Measurements from ENCODE around the gene IQSEC1. TPM values are rescaled to one million over a fixed set of nuclear protein-coding genes. Genes with fewer than 3 reads are reported as not detected.

Gene IQSEC1
- total and polyA plus RNA-seq, 2 of the 8 experiments (the other 6 are each of a cell fraction or from before 2014, with no cell fraction given), result 6.8 to 28.8 TPM

- TF ChIP-seq, protein P1, sequence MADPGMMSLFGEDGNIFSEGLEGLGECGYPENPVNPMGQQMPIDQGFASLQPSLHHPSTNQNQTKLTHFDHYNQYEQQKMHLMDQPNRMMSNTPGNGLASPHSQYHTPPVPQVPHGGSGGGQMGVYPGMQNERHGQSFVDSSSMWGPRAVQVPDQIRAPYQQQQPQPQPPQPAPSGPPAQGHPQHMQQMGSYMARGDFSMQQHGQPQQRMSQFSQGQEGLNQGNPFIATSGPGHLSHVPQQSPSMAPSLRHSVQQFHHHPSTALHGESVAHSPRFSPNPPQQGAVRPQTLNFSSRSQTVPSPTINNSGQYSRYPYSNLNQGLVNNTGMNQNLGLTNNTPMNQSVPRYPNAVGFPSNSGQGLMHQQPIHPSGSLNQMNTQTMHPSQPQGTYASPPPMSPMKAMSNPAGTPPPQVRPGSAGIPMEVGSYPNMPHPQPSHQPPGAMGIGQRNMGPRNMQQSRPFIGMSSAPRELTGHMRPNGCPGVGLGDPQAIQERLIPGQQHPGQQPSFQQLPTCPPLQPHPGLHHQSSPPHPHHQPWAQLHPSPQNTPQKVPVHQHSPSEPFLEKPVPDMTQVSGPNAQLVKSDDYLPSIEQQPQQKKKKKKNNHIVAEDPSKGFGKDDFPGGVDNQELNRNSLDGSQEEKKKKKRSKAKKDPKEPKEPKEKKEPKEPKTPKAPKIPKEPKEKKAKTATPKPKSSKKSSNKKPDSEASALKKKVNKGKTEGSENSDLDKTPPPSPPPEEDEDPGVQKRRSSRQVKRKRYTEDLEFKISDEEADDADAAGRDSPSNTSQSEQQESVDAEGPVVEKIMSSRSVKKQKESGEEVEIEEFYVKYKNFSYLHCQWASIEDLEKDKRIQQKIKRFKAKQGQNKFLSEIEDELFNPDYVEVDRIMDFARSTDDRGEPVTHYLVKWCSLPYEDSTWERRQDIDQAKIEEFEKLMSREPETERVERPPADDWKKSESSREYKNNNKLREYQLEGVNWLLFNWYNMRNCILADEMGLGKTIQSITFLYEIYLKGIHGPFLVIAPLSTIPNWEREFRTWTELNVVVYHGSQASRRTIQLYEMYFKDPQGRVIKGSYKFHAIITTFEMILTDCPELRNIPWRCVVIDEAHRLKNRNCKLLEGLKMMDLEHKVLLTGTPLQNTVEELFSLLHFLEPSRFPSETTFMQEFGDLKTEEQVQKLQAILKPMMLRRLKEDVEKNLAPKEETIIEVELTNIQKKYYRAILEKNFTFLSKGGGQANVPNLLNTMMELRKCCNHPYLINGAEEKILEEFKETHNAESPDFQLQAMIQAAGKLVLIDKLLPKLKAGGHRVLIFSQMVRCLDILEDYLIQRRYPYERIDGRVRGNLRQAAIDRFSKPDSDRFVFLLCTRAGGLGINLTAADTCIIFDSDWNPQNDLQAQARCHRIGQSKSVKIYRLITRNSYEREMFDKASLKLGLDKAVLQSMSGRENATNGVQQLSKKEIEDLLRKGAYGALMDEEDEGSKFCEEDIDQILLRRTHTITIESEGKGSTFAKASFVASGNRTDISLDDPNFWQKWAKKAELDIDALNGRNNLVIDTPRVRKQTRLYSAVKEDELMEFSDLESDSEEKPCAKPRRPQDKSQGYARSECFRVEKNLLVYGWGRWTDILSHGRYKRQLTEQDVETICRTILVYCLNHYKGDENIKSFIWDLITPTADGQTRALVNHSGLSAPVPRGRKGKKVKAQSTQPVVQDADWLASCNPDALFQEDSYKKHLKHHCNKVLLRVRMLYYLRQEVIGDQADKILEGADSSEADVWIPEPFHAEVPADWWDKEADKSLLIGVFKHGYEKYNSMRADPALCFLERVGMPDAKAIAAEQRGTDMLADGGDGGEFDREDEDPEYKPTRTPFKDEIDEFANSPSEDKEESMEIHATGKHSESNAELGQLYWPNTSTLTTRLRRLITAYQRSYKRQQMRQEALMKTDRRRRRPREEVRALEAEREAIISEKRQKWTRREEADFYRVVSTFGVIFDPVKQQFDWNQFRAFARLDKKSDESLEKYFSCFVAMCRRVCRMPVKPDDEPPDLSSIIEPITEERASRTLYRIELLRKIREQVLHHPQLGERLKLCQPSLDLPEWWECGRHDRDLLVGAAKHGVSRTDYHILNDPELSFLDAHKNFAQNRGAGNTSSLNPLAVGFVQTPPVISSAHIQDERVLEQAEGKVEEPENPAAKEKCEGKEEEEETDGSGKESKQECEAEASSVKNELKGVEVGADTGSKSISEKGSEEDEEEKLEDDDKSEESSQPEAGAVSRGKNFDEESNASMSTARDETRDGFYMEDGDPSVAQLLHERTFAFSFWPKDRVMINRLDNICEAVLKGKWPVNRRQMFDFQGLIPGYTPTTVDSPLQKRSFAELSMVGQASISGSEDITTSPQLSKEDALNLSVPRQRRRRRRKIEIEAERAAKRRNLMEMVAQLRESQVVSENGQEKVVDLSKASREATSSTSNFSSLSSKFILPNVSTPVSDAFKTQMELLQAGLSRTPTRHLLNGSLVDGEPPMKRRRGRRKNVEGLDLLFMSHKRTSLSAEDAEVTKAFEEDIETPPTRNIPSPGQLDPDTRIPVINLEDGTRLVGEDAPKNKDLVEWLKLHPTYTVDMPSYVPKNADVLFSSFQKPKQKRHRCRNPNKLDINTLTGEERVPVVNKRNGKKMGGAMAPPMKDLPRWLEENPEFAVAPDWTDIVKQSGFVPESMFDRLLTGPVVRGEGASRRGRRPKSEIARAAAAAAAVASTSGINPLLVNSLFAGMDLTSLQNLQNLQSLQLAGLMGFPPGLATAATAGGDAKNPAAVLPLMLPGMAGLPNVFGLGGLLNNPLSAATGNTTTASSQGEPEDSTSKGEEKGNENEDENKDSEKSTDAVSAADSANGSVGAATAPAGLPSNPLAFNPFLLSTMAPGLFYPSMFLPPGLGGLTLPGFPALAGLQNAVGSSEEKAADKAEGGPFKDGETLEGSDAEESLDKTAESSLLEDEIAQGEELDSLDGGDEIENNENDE (IDR thresholded peaks at IDR 0.05; ENCODE audit: insufficient replicate concordance, low read length), result no peak
- TF ChIP-seq SP2 (IDR thresholded peaks at IDR 0.05; ENCODE audit: low read length), result no peak
These were observed 8.9 kb downstream of the IQSEC1 start (continued) for GRCh38 chr3:13064159-13064868.
